ENCODE data around the gene DMKN.
A peak's percentile ranks its signal among the peaks of the same experiment; 100 is the strongest.

DMKN gene

DNA sequence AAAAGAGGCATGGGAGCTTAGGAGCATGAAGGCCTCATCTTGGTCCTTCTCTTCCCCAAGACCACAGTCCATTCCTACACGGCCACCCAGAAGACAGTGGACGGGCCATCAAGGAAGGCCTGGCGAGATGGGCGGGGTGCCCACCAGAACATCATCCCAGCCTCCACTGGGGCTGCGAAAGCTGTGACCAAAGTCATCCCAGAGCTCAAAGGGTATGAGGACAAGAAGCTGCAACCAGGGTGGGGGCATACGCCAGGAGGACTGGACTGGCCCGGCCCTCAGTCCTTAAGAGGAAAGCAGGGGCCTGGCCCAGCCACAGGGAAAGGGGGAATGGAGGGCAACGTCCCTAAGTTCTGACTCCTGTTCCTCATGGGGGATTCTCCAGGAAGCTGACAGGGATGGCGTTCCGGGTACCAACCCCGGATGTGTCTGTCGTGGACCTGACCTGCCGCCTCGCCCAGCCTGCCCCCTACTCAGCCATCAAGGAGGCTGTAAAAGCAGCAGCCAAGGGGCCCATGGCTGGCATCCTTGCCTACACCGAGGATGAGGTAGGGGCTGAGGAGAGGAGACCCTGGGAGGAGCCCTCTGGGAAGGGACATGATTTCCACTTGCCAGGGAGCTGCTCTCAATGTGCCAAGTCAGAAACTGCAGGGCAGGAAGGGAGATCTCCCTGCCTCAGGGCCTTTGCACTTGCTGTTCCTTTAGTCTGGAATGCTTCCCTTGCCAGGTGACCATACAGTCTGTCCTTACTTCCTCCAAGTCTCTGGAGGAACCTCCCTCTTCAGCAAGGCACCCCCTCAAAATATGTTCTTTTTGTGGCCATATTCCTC lies 30.0 kb upstream of the DMKN start:
- H3K36me3 ChIP-seq (ENCODE audit: insufficient read depth, low read length), result peaks cover 3% of the 10 kb centered on the region; the same call in 1 of the 2 replicates
- no peak overlapping the region for H3K9ac ChIP-seq (ENCODE audit: low read depth, low read length)
- no peaks in the 10 kb centered on the region for H3K9me3 ChIP-seq (ENCODE audit: control insufficient read depth, insufficient read depth, low read length)
- peaks cover 5% of the 10 kb centered on the region; the same call in 1 of the 2 replicates for H3K4me1 ChIP-seq (ENCODE audit: insufficient read depth, low read length)

DNA sequence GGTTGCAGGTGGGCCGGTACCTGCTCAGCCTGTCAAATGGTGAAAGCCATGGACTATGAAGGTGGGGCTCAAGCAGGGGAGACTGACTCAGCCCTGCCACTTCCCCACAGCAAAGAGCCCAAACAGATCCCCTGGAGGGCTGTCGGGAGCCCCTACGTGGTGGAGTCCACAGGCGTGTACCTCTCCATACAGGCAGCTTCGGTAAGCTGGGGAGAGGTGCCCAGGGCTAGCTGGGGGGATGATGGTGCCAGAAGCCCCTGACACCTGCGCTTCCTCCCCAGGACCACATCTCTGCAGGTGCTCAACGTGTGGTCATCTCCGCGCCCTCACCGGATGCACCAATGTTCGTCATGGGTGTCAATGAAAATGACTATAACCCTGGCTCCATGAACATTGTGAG lies 28.8 kb upstream of the DMKN start:
- H3K4me1 ChIP-seq (ENCODE audit: insufficient read depth, low read length), result peaks cover 5% of the 10 kb centered on the region; the same call in 1 of the 2 replicates
- no peak overlapping the region for H3K9ac ChIP-seq (ENCODE audit: low read depth, low read length)
- no peaks in the 10 kb centered on the region for H3K9me3 ChIP-seq (ENCODE audit: control insufficient read depth, insufficient read depth, low read length)
- H3K36me3 ChIP-seq (ENCODE audit: insufficient read depth, low read length), result peaks cover 3% of the 10 kb centered on the region; the same call in 1 of the 2 replicates

DNA sequence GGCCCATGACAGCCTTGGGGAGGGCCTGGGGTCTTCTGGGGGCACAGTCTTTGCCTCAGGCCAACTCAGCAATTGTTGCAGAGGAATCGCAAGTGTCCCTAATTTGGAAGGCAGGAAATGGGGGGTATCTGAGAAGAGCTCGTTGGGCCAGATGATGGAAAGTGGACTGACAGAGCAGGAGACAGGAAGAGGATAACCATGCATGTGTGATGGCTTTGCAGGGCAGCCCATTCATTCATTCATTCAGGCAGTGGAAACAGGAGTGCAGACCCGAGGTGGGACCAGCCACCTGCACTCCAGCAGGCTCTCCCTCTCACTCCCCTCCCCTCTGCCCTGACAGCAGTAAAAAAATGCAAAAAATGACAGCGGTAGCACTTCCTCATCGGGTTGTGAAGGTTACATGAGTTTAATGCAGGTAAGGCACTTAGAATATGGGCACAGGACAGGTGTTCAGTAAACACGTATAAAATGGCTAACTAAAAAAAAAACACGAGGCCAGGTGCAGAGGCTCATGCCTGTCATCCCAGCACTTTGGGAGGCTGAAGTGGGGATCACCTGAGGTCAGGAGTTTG lies 27.0 kb upstream of the DMKN start:
- no peak overlapping the region for H3K9ac ChIP-seq (ENCODE audit: low read depth, low read length)
- no peaks in the 10 kb centered on the region for H3K9me3 ChIP-seq (ENCODE audit: control insufficient read depth, insufficient read depth, low read length)
- peaks cover 5% of the 10 kb centered on the region; the same call in 1 of the 2 replicates for H3K4me1 ChIP-seq (ENCODE audit: insufficient read depth, low read length)
- H3K36me3 ChIP-seq (ENCODE audit: insufficient read depth, low read length), result peaks cover 3% of the 10 kb centered on the region; the same call in 1 of the 2 replicates

DNA sequence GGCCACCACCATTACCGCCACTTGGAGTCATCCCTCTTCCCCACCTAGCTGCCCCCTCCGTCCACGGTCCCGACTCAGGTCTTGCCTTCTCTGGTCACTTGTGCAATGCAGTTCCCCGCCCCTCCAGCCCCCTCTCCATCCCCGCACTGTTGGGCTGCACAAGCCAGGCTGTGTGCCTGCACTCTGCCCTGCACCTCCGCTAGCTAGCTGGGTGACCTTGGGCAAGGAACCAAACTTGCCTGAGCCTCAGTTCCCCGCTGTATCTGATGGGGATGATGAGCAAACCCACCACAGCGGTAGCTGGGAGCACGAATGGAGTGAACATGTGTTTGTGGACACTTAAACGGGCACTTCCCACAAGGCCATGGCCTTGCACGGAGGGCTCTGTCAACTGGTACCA lies 26.4 kb upstream of the DMKN start:
- Histone ChIP-seq H3K36me3 (ENCODE audit: insufficient read depth, low read length) (peaks cover 3% of the 10 kb centered on the region; the same call in 1 of the 2 replicates), H3K9ac (ENCODE audit: low read depth, low read length) (no peak overlapping the region), H3K9me3 (ENCODE audit: control insufficient read depth, insufficient read depth, low read length) (no peaks in the 10 kb centered on the region), H3K4me1 (ENCODE audit: insufficient read depth, low read length) (peaks cover 7% of the 10 kb centered on the region; the same call in 1 of the 2 replicates)

DNA sequence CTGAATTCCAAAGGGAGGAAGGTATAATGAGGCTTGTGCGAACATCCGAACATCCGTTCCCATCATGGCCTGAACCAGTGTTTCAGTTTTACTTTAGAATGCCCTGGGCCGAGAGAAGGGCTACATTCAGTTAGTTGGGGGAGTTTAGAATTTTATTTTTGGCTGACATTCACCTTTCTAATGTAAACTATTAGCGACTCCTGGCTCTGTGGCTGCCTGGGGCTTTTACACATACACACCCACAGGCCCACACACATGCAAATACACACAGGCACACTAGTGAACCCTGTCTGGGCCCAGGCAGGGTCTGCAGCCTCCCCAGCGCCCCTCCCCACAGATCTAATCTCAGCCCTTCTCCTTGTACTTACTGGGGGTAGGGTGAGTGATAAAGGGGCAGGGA lies 25.9 kb upstream of the DMKN start:
- Histone ChIP-seq H3K36me3 (ENCODE audit: insufficient read depth, low read length) (peaks cover 3% of the 10 kb centered on the region; the same call in 1 of the 2 replicates), H3K9ac (ENCODE audit: low read depth, low read length) (no peak overlapping the region), H3K9me3 (ENCODE audit: control insufficient read depth, insufficient read depth, low read length) (no peaks in the 10 kb centered on the region), H3K4me1 (ENCODE audit: insufficient read depth, low read length) (peaks cover 10% of the 10 kb centered on the region; the same call in 1 of the 2 replicates)

DNA sequence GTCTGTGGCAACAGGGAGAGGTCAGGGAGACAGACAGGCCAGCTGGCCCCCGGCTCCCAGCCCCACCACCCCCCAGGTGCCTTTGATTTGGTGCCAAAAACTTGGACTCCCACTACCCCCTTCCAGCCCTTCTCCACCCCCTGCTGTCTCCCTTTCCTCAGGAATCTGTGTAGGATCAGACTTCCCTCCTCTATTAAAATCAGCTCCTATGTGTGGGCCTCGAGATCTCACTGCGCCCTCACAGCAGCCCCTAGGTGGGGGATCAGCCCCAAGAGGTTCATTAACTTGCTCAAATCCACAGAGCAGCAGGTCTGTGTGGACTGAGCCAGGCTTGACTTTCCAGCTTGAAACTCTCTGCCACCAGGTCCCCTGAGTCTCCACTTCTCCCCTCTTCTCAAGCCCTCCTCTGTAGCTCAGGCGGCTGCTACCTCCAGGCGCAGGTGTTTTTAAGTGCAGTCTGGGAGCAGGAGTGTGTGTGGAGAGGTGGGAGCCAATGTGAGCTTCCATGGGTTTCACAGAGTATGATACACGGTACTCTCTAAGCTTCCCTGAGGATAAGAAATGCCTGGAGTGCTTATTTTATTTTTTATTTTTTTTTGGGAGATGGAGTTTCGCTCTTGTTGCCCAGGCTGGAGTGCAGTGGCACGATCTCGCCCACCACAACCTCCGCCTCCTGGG lies 21.5 kb upstream of the DMKN start:
- peaks cover 15% of the 10 kb centered on the region; the same call in 1 of the 2 replicates for H3K4me1 ChIP-seq (ENCODE audit: insufficient read depth, low read length)
- H3K9ac ChIP-seq (ENCODE audit: low read depth, low read length), result no peak overlapping the region
- no peaks in the 10 kb centered on the region for H3K9me3 ChIP-seq (ENCODE audit: control insufficient read depth, insufficient read depth, low read length)
- no peaks in the 10 kb centered on the region for H3K36me3 ChIP-seq (ENCODE audit: insufficient read depth, low read length)

DNA sequence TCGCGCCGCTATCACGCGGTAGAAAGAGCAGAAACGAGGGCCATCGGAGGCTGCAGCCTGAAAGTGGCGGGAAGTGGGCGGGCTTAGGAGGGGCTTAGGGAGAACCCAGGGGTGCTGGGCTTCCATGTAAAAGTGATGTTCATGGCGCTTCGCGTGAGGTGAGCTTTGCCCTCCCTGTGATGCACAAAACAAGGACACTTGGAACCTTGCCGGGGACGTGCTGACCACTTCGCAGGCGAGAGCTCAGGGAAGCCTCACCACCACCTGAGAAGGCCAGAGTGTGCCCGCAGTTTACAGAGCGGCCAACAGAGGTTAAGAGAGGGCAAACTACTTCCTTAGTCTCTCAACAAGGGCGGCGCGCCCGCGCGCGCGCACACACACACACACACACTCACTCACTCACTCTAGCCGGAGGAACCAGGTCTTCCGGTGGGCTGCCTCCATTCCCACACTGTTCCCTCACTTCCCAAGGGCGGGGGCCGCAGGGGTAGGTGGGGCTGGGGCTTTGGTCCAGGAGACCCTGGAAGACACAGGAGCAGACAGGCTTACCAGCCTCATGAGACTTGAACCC lies 20.5 kb upstream of the DMKN start:
- peak overlapping the region; percentile 15; the same call in 1 of the 2 replicates for H3K9ac ChIP-seq (ENCODE audit: low read depth, low read length)
- H3K4me1 ChIP-seq (ENCODE audit: insufficient read depth, low read length), result peaks cover 15% of the 10 kb centered on the region; the same call in 1 of the 2 replicates
- H3K9me3 ChIP-seq (ENCODE audit: control insufficient read depth, insufficient read depth, low read length), result no peaks in the 10 kb centered on the region
- no peaks in the 10 kb centered on the region for H3K36me3 ChIP-seq (ENCODE audit: insufficient read depth, low read length)

DNA sequence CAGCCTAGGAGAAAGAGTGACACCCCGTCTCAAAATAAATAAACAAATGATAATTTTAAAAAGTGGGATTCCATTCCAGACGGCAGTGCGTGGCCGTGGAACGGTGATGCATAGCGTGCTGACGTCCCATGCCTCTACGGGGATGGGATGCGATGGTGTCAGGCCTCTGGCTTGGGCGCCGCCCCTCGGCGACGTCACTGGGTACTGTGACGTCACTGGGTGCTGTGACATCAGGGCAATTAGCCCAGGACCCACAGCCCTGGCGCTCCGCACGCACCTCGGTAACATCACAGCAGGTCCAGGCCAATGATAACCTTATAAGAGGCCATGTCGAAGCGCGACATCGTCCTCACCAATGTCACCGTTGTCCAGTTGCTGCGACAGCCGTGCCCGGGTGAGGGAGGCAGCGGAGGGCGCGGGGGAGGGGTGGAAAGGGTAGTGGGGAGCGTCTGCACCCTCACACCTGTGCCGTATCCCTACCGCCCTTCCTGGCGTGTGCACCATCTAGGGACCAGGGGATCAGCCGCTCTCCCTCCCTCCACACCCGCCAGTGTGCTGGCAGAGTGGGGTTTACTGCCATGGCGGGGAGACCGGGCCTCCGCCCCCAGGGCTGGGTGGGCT lies 19.9 kb upstream of the DMKN start, which contains the start of gene GAPDHS:
GAPDHS (plus strand) TSS at position 256 of the 621 bp plus-strand sequence; CDS start at position 328, 72 bp downstream.
- Histone ChIP-seq H3K9me3 (ENCODE audit: control insufficient read depth, insufficient read depth, low read length) (no peaks in the 10 kb centered on the region), H3K9ac (ENCODE audit: low read depth, low read length) (peak within 1 kb of the TSS; percentile 15; the same call in 1 of the 2 replicates), H3K4me1 (ENCODE audit: insufficient read depth, low read length) (peaks cover 15% of the 10 kb centered on the region; the same call in 1 of the 2 replicates), H3K36me3 (ENCODE audit: insufficient read depth, low read length) (no peaks in the 10 kb centered on the region)

DNA sequence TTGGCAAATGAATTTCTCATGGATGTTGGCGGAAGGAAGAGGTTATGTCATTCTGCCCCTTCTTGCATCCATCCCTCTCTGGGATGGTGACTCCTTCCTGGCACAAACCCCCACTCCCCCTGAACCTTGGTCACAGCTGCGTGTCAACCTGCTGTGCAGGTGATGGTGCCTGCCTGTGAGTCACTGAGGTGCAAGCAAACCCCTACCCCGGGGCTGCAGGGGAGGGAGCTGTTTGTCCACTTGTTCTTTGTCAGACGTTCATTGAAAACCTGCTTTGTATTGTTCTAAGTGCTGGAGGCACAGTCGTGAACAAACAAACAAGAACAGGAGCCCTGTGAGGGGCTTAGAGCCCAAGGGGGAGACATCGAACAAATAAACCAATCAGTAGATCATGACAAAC lies 17.8 kb upstream of the DMKN start:
- Histone ChIP-seq H3K36me3 (ENCODE audit: insufficient read depth, low read length) (no peaks in the 10 kb centered on the region), H3K4me1 (ENCODE audit: insufficient read depth, low read length) (peaks cover 15% of the 10 kb centered on the region; the same call in 1 of the 2 replicates)

DNA sequence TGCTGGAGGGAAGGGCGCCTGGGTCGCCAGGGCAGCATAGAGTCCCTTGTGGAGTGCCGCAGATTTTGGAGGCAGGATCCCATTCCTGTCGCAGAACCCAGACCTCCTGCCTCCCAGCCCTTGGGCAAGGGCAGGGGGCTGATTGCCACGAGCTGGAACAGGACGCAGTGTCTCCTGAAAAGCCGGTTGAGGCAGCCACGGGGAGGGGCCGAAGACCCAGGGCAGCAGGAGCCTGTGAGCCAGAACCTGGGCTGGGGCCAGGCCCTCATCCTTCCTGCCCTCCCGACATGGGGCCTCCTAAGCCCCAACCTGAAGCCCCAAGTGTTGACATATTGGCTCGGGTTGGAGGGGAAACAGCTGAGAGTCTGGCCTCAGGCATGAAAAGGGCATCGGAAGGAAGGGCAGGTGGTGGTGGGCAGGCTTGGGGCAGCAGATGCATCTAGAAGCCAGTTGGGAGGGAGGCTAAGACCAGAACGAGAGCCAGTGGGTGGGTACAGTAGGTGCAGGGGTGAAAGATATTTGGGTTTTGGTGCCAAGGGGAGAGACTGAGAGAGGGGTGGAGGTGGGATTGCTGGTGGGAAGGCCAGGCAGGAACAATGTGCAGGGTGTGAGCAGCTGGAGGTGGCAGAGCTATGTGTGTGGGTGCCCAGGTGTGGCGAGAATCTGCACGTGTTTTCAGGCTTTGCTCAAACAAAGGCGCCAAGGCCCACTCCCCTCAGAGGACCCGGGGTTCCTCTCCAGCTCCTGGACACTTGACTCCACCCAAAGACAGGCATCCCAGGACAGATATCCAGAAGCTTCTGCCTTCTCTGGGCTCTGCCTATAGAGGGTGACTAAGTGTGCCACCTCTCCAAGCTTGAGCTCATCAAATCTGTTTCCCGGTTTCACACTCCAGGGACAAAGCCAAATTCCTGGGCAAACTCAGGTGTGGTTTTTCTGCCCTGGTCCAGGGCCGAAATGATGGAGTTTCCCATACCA lies 16.1 kb upstream of the DMKN start:
- H3K9me3 ChIP-seq (ENCODE audit: control insufficient read depth, insufficient read depth, low read length), result no peaks in the 10 kb centered on the region
- H3K9ac ChIP-seq (ENCODE audit: low read depth, low read length), result no peak overlapping the region
- H3K4me1 ChIP-seq (ENCODE audit: insufficient read depth, low read length), result peaks cover 16% of the 10 kb centered on the region
- H3K36me3 ChIP-seq (ENCODE audit: insufficient read depth, low read length), result no peaks in the 10 kb centered on the region

More for the DNA sequence above, 17.8 kb upstream of the DMKN start:
- H3K9me3 ChIP-seq (ENCODE audit: control insufficient read depth, insufficient read depth, low read length), result no peaks in the 10 kb centered on the region
- H3K9ac ChIP-seq (ENCODE audit: low read depth, low read length), result no peak overlapping the region

DNA sequence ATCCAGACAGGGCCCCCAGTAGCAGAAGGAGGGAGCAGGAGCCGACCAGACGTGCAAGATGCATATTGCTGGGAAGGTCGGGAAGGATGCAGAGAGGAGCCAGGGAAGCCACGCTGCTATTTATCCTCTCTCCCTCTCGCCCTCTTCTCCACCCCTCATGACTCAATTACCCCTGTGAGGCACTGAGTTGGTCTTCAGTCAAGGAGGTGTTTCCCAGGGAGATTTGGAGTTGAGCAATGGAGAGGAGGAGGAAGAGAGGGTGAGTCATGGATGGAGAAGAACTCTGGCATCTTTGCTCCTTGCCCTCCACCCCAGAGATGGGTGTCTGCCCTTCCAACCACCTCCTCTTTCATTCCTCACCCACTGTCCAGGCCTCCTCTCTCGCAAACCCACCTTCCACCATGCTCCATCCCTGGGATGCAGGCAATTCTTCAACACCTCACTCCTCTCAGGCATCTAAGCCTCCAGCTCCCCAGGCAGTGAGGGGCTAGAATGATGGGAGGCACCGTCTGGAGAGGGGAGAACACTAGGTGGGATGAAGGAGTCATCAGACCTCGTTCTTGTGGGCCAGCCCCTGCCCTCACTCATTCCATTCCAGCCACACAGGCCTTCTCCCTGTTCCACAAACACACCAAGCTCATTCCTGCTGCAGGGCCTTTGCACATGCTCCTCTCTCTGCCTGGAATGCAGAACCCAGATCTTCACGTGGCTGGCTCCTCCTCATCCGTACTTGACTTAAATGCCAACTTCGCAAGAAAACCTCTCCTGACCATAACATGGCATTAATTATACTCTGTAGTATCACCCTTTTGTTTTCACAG lies 15.0 kb upstream of the DMKN start, which contains the start of gene SBSN:
SBSN (minus strand) TSS at position 94 of the 821 bp plus-strand sequence; CDS start at position 64, 30 bp downstream.
- Histone ChIP-seq H3K9me3 (ENCODE audit: control insufficient read depth, insufficient read depth, low read length) (no peaks in the 10 kb centered on the region), H3K36me3 (ENCODE audit: insufficient read depth, low read length) (no peaks in the 10 kb centered on the region), H3K9ac (ENCODE audit: low read depth, low read length) (no peak within 1 kb of the TSS), H3K4me1 (ENCODE audit: insufficient read depth, low read length) (peaks cover 16% of the 10 kb centered on the region)

DNA sequence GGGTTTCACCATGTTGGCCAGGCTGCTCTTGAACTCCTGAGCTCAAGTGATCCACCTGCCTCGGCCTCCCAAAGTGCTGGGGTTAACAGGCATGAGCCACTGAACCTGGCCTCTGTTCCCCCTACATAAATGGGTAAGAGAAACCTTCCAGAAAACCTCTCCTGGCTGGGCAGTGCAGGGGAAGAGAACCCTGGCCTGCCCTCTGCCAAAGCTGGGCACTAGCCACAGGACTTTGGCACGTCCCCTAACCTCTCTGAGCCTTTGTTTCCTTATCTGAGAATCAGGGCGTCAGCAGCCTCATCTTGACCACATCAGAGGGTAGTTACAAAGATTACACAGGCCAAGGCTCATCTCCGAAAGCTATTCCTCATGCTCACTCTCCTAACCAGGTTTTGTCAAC lies 12.4 kb upstream of the DMKN start:
- Histone ChIP-seq H3K9ac (ENCODE audit: low read depth, low read length) (no peak overlapping the region), H3K36me3 (ENCODE audit: insufficient read depth, low read length) (no peaks in the 10 kb centered on the region), H3K4me1 (ENCODE audit: insufficient read depth, low read length) (peaks cover 18% of the 10 kb centered on the region), H3K9me3 (ENCODE audit: control insufficient read depth, insufficient read depth, low read length) (no peaks in the 10 kb centered on the region)

Data from ES-I3 (cell line).